T-cell (primary cell): ENCODE results near the gene SETD4. TPM values are rescaled to one million over a fixed set of nuclear protein-coding genes. Genes with fewer than 3 reads are reported as not detected.

Source experiments
- ATAC-seq, 4 experiments: fragments of 200-7000 bp in 3 of 4; fragments of 150-1000 bp in 1 of 4; cut with Tn5 transposase; replicated peaks in 1 of 4; 1 replicate in 3 of 4; 2 replicates in 1 of 4; pipeline ENCODE4 v1.10.0; 2021; ENCODE audit warnings: moderate library complexity in 3 of 4, mild to moderate bottlenecking in 2 of 4, moderate number of reproducible peaks in 1 of 4
- CTCF ChIA-PET, 2 donors: fragments of 300-600 bp; sonication (Branson Sonifier 250); formaldehyde crosslinking; loops; one replicate each; lab custom pipeline; 2022; ENCODE audit warnings: antibody characterized with exemption in 2 of 2; lab: Charles Lee
- POLR2A ChIA-PET, 2 donors: fragments of 300-600 bp; sonication (Branson Sonifier 250); formaldehyde crosslinking; loops; one replicate each; lab custom pipeline; 2022; ENCODE audit warnings: antibody characterized with exemption in 2 of 2; lab: Charles Lee
- DNase-seq, 35 experiments: peaks; one replicate each; pipeline versions ENCODE4 v3.0.0 to v3.0.0-alpha.2; 2013 to 2023
- H3K27ac ChIP-seq: one replicate; pipeline ENCODE4 v1.5.1; 2013; ENCODE audit warnings: low read length
- H3K27me3 ChIP-seq, 2 experiments: replicated peaks in 1 of 2; 1 replicate in 1 of 2; 2 replicates in 1 of 2; pipeline versions ENCODE4 v1.6.1 to v1.7.0; 2013; ENCODE audit warnings: low read length in 1 of 2, mixed read lengths in 1 of 2; ENCODE audit not compliant: control insufficient read depth in 2 of 2, insufficient read depth in 2 of 2; ENCODE audit errors: extremely low read depth in 1 of 2
- H3K36me3 ChIP-seq, 2 donors: 1 replicate in 1 of 2; 2 replicates in 1 of 2; pipeline versions ENCODE4 v1.6.1 to v1.7.0; 2013; ENCODE audit warnings: low read length in 1 of 2; ENCODE audit not compliant: control insufficient read depth in 2 of 2, insufficient read depth in 1 of 2; ENCODE audit errors: extremely low read depth in 1 of 2
- H3K4me1 ChIP-seq, 2 experiments: 1 replicate in 1 of 2; 2 replicates in 1 of 2; pipeline versions ENCODE4 v1.6.1 to v1.7.0; 2013; ENCODE audit warnings: low read length in 2 of 2, mixed read lengths in 1 of 2; ENCODE audit not compliant: insufficient read depth in 2 of 2, control insufficient read depth in 1 of 2; ENCODE audit errors: extremely low read depth in 1 of 2
- H3K4me3 ChIP-seq, 2 donors: 1 replicate in 1 of 2; 2 replicates in 1 of 2; pipeline versions ENCODE4 v1.5.1 to v1.7.0; 2013; ENCODE audit warnings: mild to moderate bottlenecking in 2 of 2, low read length in 1 of 2, moderate library complexity in 1 of 2; ENCODE audit not compliant: control insufficient read depth in 1 of 2; ENCODE audit errors: extremely low read depth in 1 of 2
- H3K9me3 ChIP-seq: 2 replicates; pipeline ENCODE4 v1.7.0; 2013
- H3K27ac Mint-ChIP-seq, 2 donors: one replicate each; pipeline ENCODE4 v1.8.0; 2020 to 2021; ENCODE audit warnings: mild to moderate bottlenecking in 2 of 2, mixed read lengths in 2 of 2
- H3K27me3 Mint-ChIP-seq, 2 donors: one replicate each; pipeline ENCODE4 v1.8.0; 2021 to 2022; ENCODE audit warnings: mixed read lengths in 2 of 2
- H3K36me3 Mint-ChIP-seq: one replicate; pipeline ENCODE4 v1.8.0; 2021; ENCODE audit warnings: mixed read lengths
- H3K4me1 Mint-ChIP-seq, 3 donors: one replicate each; pipeline ENCODE4 v1.8.0; 2020 to 2022; ENCODE audit warnings: mixed read lengths in 3 of 3, mild to moderate bottlenecking in 1 of 3
- H3K4me3 Mint-ChIP-seq, 3 donors: one replicate each; pipeline ENCODE4 v1.8.0; 2020 to 2022; ENCODE audit warnings: mild to moderate bottlenecking in 3 of 3, mixed read lengths in 3 of 3, moderate library complexity in 3 of 3
- H3K9me3 Mint-ChIP-seq, 3 donors: one replicate each; pipeline ENCODE4 v1.8.0; 2020 to 2022; ENCODE audit warnings: mixed read lengths in 3 of 3
- WGBS: methylation state at CpG from one replicate; pipeline ENCODE4 v1.1.5; 2013; ENCODE audit warnings: missing lambda C conversion rate; ENCODE audit not compliant: insufficient coverage; 5-methylcytosine and 5-hydroxymethylcytosine counted together
- total RNA-seq, 35 experiments: library from RNA in 6 of 35; stranded (reverse) in 6 of 35; fragments of 120-200 nt in 1 of 35; gene quantifications; one replicate each; pipeline versions ENCODE4 v1.2.1 to v1.2.4 and lab custom pipeline; 2013 to 2026

The SETD4 gene
- total RNA-seq, 5 donors from 2014 or later (not counting 1 experiment from before 2014, with no cell fraction given) = 16.5 to 36.4 (median 30.3) TPM

GRCh38 chr21:36061445-36061844 is 1.1 kb upstream of the SETD4 start:
- H3K27me3 Mint-ChIP-seq = no peaks in the 10 kb centered on the region
- H3K9me3 Mint-ChIP-seq = no peaks in the 10 kb centered on the region
- H3K4me1 Mint-ChIP-seq = peaks cover 10 to 28% (median 20%) of the 10 kb centered on the region in 3 donors
- 100% methylated on average over 1 of the region's 2 CpGs for WGBS
- H3K4me3 ChIP-seq = no peak overlapping the region
- ATAC-seq (no peak), DNase-seq (no peak)
- peak overlapping the region in 1 of 2 donors; percentile 11 for H3K27ac Mint-ChIP-seq
- ChIA-PET CTCF (no interaction called here), POLR2A (no interaction called here)
- no peaks in the 10 kb centered on the region for H3K27me3 ChIP-seq
- H3K4me1 ChIP-seq = peaks cover 3 to 17% of the 10 kb centered on the region in 2 experiments
- H3K36me3 ChIP-seq = peaks cover 3 to 16% of the 10 kb centered on the region in 2 donors
- H3K4me3 Mint-ChIP-seq = peak overlapping the region in 2 of 3 donors; percentile 93 to 96
- H3K9me3 ChIP-seq = no peaks in the 10 kb centered on the region
- H3K36me3 Mint-ChIP-seq = peaks cover 20% of the 10 kb centered on the region
- H3K27ac ChIP-seq = no peak overlapping the region

DNA sequence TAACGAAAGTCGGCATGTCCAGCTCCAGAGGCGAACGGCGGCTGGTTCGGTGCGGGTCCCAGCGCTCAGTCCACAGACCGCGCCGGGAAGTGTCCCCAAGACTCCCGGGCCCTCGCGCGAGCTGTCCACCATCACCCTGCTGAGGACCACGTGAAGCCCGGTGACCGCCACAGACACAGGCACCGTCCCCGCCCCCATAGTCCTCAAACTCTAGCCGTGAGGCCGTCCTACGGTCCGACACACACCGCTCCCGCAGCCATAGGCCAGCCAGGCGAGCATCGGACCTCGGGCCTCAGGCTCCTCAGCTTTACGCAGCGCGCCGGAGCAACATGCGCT is 535 bp downstream of the SETD4 start:
- 1% methylated on average over 34 of the region's 34 CpGs for WGBS
- peaks cover 10 to 34% (median 20%) of the 10 kb centered on the region in 3 donors for H3K4me1 Mint-ChIP-seq
- no peaks in the 10 kb centered on the region for H3K9me3 Mint-ChIP-seq
- Histone ChIP-seq H3K36me3 (peaks cover 3 to 32% of the 10 kb centered on the region in 2 donors), H3K9me3 (no peaks in the 10 kb centered on the region), H3K4me3 (peak overlapping the region; percentile 76 to 77), H3K27me3 (no peaks in the 10 kb centered on the region), H3K4me1 (peaks cover 3 to 17% of the 10 kb centered on the region in 2 experiments), H3K27ac (peak overlapping the region; percentile 85)
- H3K27ac Mint-ChIP-seq = peak overlapping the region; percentile 98
- no peaks in the 10 kb centered on the region for H3K27me3 Mint-ChIP-seq
- peak overlapping the region; percentile 79 to 96 (median 93) for H3K4me3 Mint-ChIP-seq
- ATAC-seq (peak in 2 of 4 experiments; percentile 33 to 36), DNase-seq (peak in 4 of 35 experiments; percentile 1 to 26 (median 4))
- H3K36me3 Mint-ChIP-seq = peaks cover 36% of the 10 kb centered on the region
- CTCF ChIA-PET = interaction anchor here (0.6 to 2.8 kb wide), 4 partner anchors 10 to 1366 kb away, joined by 3 to 13 read pairs (median 8); partner anchors contain the start of gene CBR1 (in 1 of the 2)
- POLR2A ChIA-PET = interaction anchor here (0.5 to 0.6 kb wide), 3 partner anchors 54 to 260 kb away, joined by 3 to 12 read pairs (median 6); partner anchors contain the start of gene MORC3 (in 1 of the 2)

DNA sequence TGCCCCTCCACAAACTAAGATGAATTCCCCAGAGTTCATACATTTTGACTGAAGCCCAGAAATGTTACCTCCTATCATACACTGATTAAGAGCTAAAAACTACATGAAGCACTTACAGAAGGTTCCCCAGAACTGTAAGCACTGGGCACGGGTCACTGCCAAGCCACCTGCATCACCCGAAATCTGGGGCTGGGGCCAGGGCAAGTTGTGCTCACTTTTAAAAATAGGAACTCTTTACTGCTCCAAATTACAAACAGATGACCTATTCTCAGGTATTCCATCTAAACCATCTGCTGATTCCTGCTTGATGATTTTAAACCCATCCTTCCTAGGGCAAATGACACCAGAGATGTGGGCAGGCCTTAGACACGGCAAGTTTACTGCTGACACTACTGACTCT is 4.8 kb downstream of the SETD4 start:
- peaks cover 19 to 59% of the 10 kb centered on the region in 2 donors for H3K36me3 ChIP-seq
- whole genome bisulfite sequencing = 94% methylated on average over 2 of the region's 3 CpGs
- H3K4me3 ChIP-seq = no peak overlapping the region
- H3K9me3 ChIP-seq = no peaks in the 10 kb centered on the region
- no peak overlapping the region for H3K27ac ChIP-seq
- Mint-ChIP-seq H3K27me3 (no peaks in the 10 kb centered on the region), H3K9me3 (no peaks in the 10 kb centered on the region), H3K4me3 (no peak overlapping the region), H3K4me1 (peaks cover 10 to 42% (median 28%) of the 10 kb centered on the region in 3 donors), H3K36me3 (peaks cover 58% of the 10 kb centered on the region), H3K27ac (no peak overlapping the region)
- peaks cover 3 to 16% of the 10 kb centered on the region in 2 experiments for H3K4me1 ChIP-seq
- no peak for DNase-seq
- CTCF ChIA-PET = interaction anchor here (0.6 to 1.0 kb wide), 2 partner anchors 57 to 121 kb away, joined by 3 to 4 read pairs; no protein-coding TSS in a partner anchor
- ATAC-seq = no peak
- POLR2A ChIA-PET = no interaction called here
- H3K27me3 ChIP-seq = no peaks in the 10 kb centered on the region

- ChIA-PET POLR2A (no interaction called here), CTCF (interaction anchor here in 1 of 2 donors (0.8 kb wide), 1 partner anchor 60 kb away, joined by 3 read pairs; no protein-coding TSS in a partner anchor)
- no peak for DNase-seq
- H3K4me1 Mint-ChIP-seq = peaks cover 10 to 34% (median 24%) of the 10 kb centered on the region in 3 donors
- no peak overlapping the region for H3K4me3 ChIP-seq
- 93% methylated on average over 3 of the region's 3 CpGs for WGBS
- ATAC-seq = no peak
- peaks cover 0 to 4% of the 10 kb centered on the region in 2 experiments for H3K4me1 ChIP-seq
- peaks cover 71% of the 10 kb centered on the region for H3K36me3 Mint-ChIP-seq
- no peak overlapping the region for H3K27ac ChIP-seq
- H3K36me3 ChIP-seq = peaks cover 21 to 72% of the 10 kb centered on the region in 2 donors
- H3K27me3 Mint-ChIP-seq = no peaks in the 10 kb centered on the region
- peak overlapping the region in 1 of 2 donors; percentile 69 for H3K27ac Mint-ChIP-seq
- no peak overlapping the region for H3K4me3 Mint-ChIP-seq
- H3K27me3 ChIP-seq = no peaks in the 10 kb centered on the region
- no peaks in the 10 kb centered on the region for H3K9me3 ChIP-seq
- no peaks in the 10 kb centered on the region for H3K9me3 Mint-ChIP-seq
Measured at GRCh38 chr21:36053715-36054062, 6.6 kb downstream of the SETD4 start.

GRCh38 chr21:36052860-36053714 is 7.2 kb downstream of the SETD4 start:
- Mint-ChIP-seq H3K27me3 (no peaks in the 10 kb centered on the region), H3K9me3 (no peaks in the 10 kb centered on the region), H3K27ac (peak overlapping the region; percentile 34 to 49), H3K4me3 (no peak overlapping the region), H3K4me1 (peaks cover 7 to 29% (median 22%) of the 10 kb centered on the region in 3 donors), H3K36me3 (peaks cover 70% of the 10 kb centered on the region)
- H3K27me3 ChIP-seq = no peaks in the 10 kb centered on the region
- H3K36me3 ChIP-seq = peaks cover 21 to 74% of the 10 kb centered on the region in 2 donors
- POLR2A ChIA-PET = no interaction called here
- H3K4me3 ChIP-seq = no peak overlapping the region
- peak in 2 of 4 experiments; percentile 35 to 63 for ATAC-seq
- 92% methylated on average over 7 of the region's 10 CpGs for WGBS
- no peaks in the 10 kb centered on the region for H3K9me3 ChIP-seq
- CTCF ChIA-PET = interaction anchor here in 1 of 2 donors (0.6 kb wide), 2 partner anchors 688 to 1006 kb away, joined by 3 to 6 read pairs; no protein-coding TSS in a partner anchor
- DNase-seq = no peak
- H3K4me1 ChIP-seq = peaks cover 0 to 4% of the 10 kb centered on the region in 2 experiments
- H3K27ac ChIP-seq = no peak overlapping the region

- no peaks in the 10 kb centered on the region for H3K27me3 ChIP-seq
- no peaks in the 10 kb centered on the region for H3K4me1 ChIP-seq
- Mint-ChIP-seq H3K36me3 (peaks cover 68% of the 10 kb centered on the region), H3K4me1 (peaks cover 0 to 9% (median 6%) of the 10 kb centered on the region in 3 donors), H3K9me3 (no peaks in the 10 kb centered on the region), H3K4me3 (no peak overlapping the region), H3K27me3 (no peaks in the 10 kb centered on the region), H3K27ac (no peak overlapping the region)
- no peak overlapping the region for H3K4me3 ChIP-seq
- peaks cover 27 to 75% of the 10 kb centered on the region in 2 donors for H3K36me3 ChIP-seq
- H3K27ac ChIP-seq = no peak overlapping the region
- WGBS = 100% methylated on average over 1 of the region's 7 CpGs
- DNase-seq (no peak), ATAC-seq (no peak)
- CTCF ChIA-PET = no interaction called here
- POLR2A ChIA-PET = no interaction called here
- no peaks in the 10 kb centered on the region for H3K9me3 ChIP-seq
Measured at GRCh38 chr21:36048357-36048756, 12.0 kb downstream of the SETD4 start.
